SU-DHL-6 (cell line): ENCODE results near the gene C2orf80.

Source experiments
- H2AFZ ChIP-seq: fragments of 200-600 bp; sonication (generic); 2 replicates; pipeline ENCODE4 v1.6.1; 2014; ENCODE audit warnings: low read depth, mild to moderate bottlenecking, moderate library complexity, mixed read lengths, antibody characterized with exemption, low read length; ENCODE audit not compliant: severe bottlenecking
- H3F3A ChIP-seq: fragments of 200-600 bp; shearing (Covaris generic); 2 replicates; pipeline ENCODE4 v1.6.0; 2016; ENCODE audit warnings: antibody characterized with exemption, mild to moderate bottlenecking; ENCODE audit not compliant: insufficient read depth
- H3K27ac ChIP-seq: fragments of 200-600 bp; sonication (generic); 2 replicates; pipeline ENCODE4 v1.5.1; 2016; ENCODE audit warnings: low read depth, mild to moderate bottlenecking, low read length, moderate library complexity, mixed read lengths
- H3K27me3 ChIP-seq: fragments of 200-600 bp; sonication (generic), shearing (Covaris generic); 2 replicates; pipeline ENCODE4 v1.6.0; 2014; ENCODE audit warnings: mild to moderate bottlenecking, low read length
- H3K36me3 ChIP-seq: fragments of 200-600 bp; sonication (generic); 2 replicates; pipeline ENCODE4 v1.6.1; 2014; ENCODE audit warnings: mild to moderate bottlenecking, low read length, mixed read lengths
- H3K4me2 ChIP-seq: fragments of 300-600, 200-600 bp; shearing (Covaris generic), sonication (generic); 2 replicates; pipeline ENCODE4 v1.6.0; 2014; ENCODE audit warnings: low read length, low read depth, mild to moderate bottlenecking; ENCODE audit not compliant: poor library complexity, severe bottlenecking
- H3K4me3 ChIP-seq: fragments of 200-600 bp; sonication (generic); 2 replicates; pipeline ENCODE4 v1.5.1; 2014; ENCODE audit warnings: antibody characterized with exemption, low read length, mild to moderate bottlenecking, mixed read lengths; ENCODE audit not compliant: insufficient read depth, poor library complexity, severe bottlenecking
- H3K79me2 ChIP-seq: fragments of 200-600 bp; sonication (generic); 2 replicates; pipeline ENCODE4 v1.6.1; 2014; ENCODE audit warnings: mild to moderate bottlenecking, low read length, moderate library complexity; ENCODE audit not compliant: insufficient read depth
- H3K9ac ChIP-seq: fragments of 200-600 bp; sonication (generic); 2 replicates; pipeline ENCODE4 v1.7.0; 2014; ENCODE audit warnings: mild to moderate bottlenecking, low read length
- H3K9me2 ChIP-seq: fragments of 200-600 bp; sonication (generic); replicated peaks from 2 replicates; pipeline ENCODE4 v1.6.1; 2014; ENCODE audit warnings: low read length; ENCODE audit not compliant: insufficient read depth
- H3K9me3 ChIP-seq: fragments of 200-600 bp; sonication (generic); 2 replicates; pipeline ENCODE4 v1.6.1; 2014; ENCODE audit warnings: low read length, mixed read lengths; ENCODE audit not compliant: insufficient read depth
- H4K20me1 ChIP-seq: fragments of 200-600 bp; sonication (generic); 2 replicates; pipeline ENCODE4 v1.6.1; 2014; ENCODE audit warnings: low read depth, mild to moderate bottlenecking, antibody characterized with exemption, low read length, moderate library complexity, mixed read lengths
- CTCF ChIP-seq: fragments of 200-600 bp; sonication (generic); IDR thresholded peaks from one replicate; pipeline ENCODE4 v1.5.1; 2017; ENCODE audit warnings: antibody characterized with exemption, mild to moderate bottlenecking, low read length, moderate library complexity; ENCODE audit not compliant: insufficient read depth, poor library complexity, severe bottlenecking
- EZH2phosphoT487 ChIP-seq: fragments of 200-600 bp; sonication (generic), shearing (Covaris generic); conservative IDR thresholded peaks from 2 replicates; pipeline ENCODE4 v1.6.1; 2018; ENCODE audit warnings: mild to moderate bottlenecking, antibody characterized with exemption, low read length, moderate library complexity, mixed read lengths

C2orf80 gene

GRCh38 chr2:208204166-208204565, 14.3 kb upstream of the C2orf80 start:
- TF ChIP-seq CTCF (no peak), EZH2phosphoT487 (no peak)
- no peaks in the 10 kb centered on the region for H3K79me2 ChIP-seq
- no peak overlapping the region for H3K4me2 ChIP-seq
- H4K20me1 ChIP-seq = no peaks in the 10 kb centered on the region
- no peaks in the 10 kb centered on the region for H3F3A ChIP-seq
- no peaks in the 10 kb centered on the region for H3K9me3 ChIP-seq
- no peak overlapping the region for H3K27ac ChIP-seq
- H3K9me2 ChIP-seq = no peaks in the 10 kb centered on the region
- no peak overlapping the region for H3K4me3 ChIP-seq
- H3K36me3 ChIP-seq = no peaks in the 10 kb centered on the region
- no peaks in the 10 kb centered on the region for H3K27me3 ChIP-seq
- H3K9ac ChIP-seq = no peak overlapping the region
- no peak overlapping the region for H2AFZ ChIP-seq

- no peak overlapping the region for H3K27ac ChIP-seq
- no peak overlapping the region for H3K4me3 ChIP-seq
- H3K9me3 ChIP-seq = no peaks in the 10 kb centered on the region
- H2AFZ ChIP-seq = peak overlapping the region; percentile 59
- H3K9me2 ChIP-seq = no peaks in the 10 kb centered on the region
- H3K79me2 ChIP-seq = no peaks in the 10 kb centered on the region
- H3K4me2 ChIP-seq = no peak overlapping the region
- H3K36me3 ChIP-seq = no peaks in the 10 kb centered on the region
- H3K27me3 ChIP-seq = no peaks in the 10 kb centered on the region
- H4K20me1 ChIP-seq = no peaks in the 10 kb centered on the region
- no peaks in the 10 kb centered on the region for H3F3A ChIP-seq
- no peak overlapping the region for H3K9ac ChIP-seq
- TF ChIP-seq EZH2phosphoT487 (no peak), CTCF (no peak)
These were observed 5.7 kb upstream of the C2orf80 start for GRCh38 chr2:208195531-208195930.

GRCh38 chr2:208192611-208193236, 2.9 kb upstream of the C2orf80 start:
- H2AFZ ChIP-seq = no peak overlapping the region
- H3K9ac ChIP-seq = no peak overlapping the region
- H4K20me1 ChIP-seq = no peaks in the 10 kb centered on the region
- no peaks in the 10 kb centered on the region for H3F3A ChIP-seq
- H3K27me3 ChIP-seq = no peaks in the 10 kb centered on the region
- TF ChIP-seq CTCF (no peak), EZH2phosphoT487 (no peak)
- no peaks in the 10 kb centered on the region for H3K9me3 ChIP-seq
- no peaks in the 10 kb centered on the region for H3K36me3 ChIP-seq
- no peaks in the 10 kb centered on the region for H3K79me2 ChIP-seq
- H3K27ac ChIP-seq = no peak overlapping the region
- no peaks in the 10 kb centered on the region for H3K9me2 ChIP-seq
- no peak overlapping the region for H3K4me2 ChIP-seq
- H3K4me3 ChIP-seq = no peak overlapping the region
